GM18505 (cell line): ENCODE data around the gene CTNND2.
"Not testable (repeated sequence)": the region's sequence is repeated elsewhere in the genome, so short reads cannot be mapped to it uniquely, and the experiment has no call there.

ENCODE experiments used
- ATAC-seq: cut with Tn5 transposase; IDR thresholded peaks from one replicate; pipeline ENCODE4 v1.9.1; 2021; ENCODE audit not compliant: unreplicated experiment
- POLR2A ChIP-seq: IDR thresholded peaks from 4 replicates; pipeline ENCODE4 v1.6.1; 2011; ENCODE audit warnings: borderline replicate concordance; ENCODE audit not compliant: insufficient read depth, insufficient read length; ENCODE audit errors: extremely low read depth

Gene CTNND2

DNA sequence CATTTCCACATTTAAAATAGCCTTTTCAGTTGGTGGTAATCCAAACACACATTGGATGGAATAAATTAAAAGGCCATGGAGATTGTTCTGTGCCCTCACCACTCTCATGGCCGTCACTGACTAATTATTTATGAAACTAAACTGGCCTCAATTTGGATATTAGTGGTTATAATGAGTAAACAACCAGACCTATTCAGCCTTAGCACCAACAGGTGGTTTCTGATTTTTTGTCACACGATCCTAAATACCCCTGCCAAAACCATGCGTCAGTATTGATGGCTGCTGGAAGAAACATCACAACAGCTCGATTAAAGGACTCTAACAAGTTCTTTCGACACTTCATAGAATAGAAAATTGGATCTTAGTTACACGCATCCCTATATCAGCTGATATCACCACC is 867.2 kb downstream of the CTNND2 start:
- no peak for TF ChIP-seq POLR2A
- ATAC-seq = no peak

DNA sequence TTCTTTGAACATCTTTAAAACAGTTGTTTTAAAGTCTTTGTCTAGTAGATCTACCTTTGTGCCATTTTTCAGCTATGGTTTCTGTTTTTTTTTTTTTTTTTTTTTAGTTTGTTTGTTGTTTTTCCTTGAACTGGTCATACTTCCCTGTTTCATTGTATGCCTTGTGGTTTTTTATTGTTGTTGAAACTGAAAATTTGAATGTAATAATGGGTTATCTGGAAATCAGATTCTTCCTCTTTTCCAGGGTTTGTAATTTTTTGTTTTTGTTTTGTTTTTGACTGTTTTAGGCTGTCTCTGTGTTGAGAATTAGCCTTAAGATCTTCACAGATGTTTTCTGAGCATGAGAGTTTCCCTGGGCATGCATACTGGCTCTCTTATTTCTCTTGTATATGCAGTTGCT is 873.6 kb downstream of the CTNND2 start:
- no peak for ATAC-seq
- TF ChIP-seq POLR2A = no peak

- TF ChIP-seq POLR2A = no peak
- ATAC-seq = no peak
These were observed 876.6 kb downstream of the CTNND2 start for GRCh38 chr5:11027660-11028059.

GRCh38 chr5:11026543-11026942 is 877.7 kb downstream of the CTNND2 start:
- TF ChIP-seq POLR2A = no peak
- no peak for ATAC-seq

DNA sequence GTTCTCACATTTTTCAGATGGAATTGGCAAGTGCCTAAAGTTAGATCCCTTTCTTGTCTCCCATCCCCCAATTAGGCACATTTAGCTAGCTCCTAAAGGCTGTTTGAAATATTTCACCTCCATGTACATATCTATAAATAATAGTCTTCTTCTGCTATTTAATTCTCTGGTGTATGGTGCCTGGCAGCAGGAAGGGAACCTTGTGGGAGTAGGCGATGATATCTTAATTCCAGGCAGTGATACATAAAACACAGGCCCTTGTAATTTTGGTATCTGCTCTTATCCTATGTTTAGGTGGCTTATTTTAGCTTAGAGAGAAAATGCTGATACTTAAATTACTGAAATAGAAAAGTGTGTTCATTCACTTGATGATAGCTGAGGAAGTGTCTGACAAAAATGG is 880.3 kb downstream of the CTNND2 start:
- ATAC-seq = no peak
- TF ChIP-seq POLR2A = no peak

DNA sequence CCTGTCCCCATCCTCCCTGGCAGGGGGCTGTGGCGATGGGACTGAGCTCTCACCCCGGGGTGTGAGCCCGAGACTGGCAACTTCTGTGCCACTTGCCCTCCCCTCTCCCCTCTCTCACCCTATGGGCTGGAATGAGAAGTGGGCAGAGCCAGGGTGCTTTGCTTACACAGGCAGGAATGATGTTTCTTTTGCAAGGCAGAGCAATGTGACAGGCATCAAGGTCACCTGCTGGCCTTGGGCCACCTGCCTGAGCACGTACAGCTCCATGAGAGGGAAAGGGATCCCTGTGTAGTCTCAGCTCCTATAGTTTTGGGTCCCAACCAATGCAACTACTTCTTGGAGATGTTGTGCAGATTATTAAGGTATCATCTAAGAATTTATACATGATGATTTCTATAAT is 890.5 kb downstream of the CTNND2 start:
- no peak for ATAC-seq
- no peak for TF ChIP-seq POLR2A

DNA sequence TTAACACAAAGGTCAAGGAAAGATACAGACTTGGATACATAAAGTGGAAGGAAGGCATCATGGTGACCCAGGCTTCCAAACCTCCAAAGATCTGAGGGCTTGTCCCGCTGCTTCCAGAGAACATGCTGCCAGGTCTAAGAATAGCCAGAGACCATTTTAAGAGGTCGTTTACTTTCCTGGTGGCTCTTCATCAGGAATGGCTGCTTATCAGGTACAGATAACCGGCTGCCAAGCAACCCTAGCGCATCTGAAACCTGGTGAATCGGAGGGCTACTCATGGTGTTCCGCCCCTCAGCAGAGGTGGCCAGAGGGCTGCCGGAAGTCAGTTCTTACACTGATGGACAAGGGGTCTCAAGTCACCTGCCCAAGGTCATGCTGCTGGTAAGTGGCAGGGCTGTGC is 892.0 kb downstream of the CTNND2 start:
- no peak for TF ChIP-seq POLR2A
- no peak for ATAC-seq

DNA sequence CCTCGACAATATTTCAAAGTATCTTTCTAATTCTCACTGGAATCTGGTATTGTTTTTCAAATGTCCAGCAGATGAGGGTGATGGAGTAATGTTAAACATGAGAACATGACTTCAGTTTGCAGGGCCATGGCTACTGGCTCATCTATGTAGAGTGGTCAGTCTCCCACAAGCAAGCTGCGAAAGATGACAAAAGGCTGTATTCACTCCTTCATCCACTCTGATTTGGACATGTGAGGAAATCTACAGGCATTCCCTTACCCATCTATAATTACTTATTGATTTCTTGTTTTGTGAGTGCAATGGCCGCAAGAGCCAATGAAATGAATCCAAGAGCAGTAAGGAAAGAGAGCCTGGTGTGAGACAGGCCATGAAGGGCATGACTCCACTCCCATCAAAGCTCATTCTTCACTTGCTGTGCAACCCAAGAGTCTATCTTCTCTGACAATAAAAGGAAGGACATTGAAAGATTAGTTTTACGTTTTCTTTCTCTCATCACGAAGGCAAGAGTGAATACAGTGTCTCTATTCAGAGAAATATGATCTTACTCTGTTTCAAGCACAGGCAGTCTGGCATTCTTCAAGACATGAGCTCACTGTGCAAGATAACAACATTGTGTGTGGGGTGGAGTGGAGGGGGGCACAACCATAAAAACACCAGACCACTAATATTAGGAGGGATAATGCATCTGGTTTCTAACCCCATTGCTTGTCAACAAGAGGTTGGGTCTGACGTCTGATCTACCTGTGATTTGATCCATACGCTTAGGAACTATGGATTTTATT is 893.6 kb downstream of the CTNND2 start:
- ATAC-seq = no peak

GRCh38 chr5:11009576-11009975 is 894.7 kb downstream of the CTNND2 start:
- TF ChIP-seq POLR2A = no peak
- ATAC-seq = no peak

More for the DNA sequence above, 893.6 kb downstream of the CTNND2 start:
- TF ChIP-seq POLR2A = no peak

- no peak for ATAC-seq
These were observed 896.9 kb downstream of the CTNND2 start for GRCh38 chr5:11007269-11007870.

GRCh38 chr5:11004523-11004922 is 899.7 kb downstream of the CTNND2 start:
- not testable (repeated sequence) for ATAC-seq

More at GRCh38 chr5:11007269-11007870, 896.9 kb downstream of the CTNND2 start:
- no peak for TF ChIP-seq POLR2A

DNA sequence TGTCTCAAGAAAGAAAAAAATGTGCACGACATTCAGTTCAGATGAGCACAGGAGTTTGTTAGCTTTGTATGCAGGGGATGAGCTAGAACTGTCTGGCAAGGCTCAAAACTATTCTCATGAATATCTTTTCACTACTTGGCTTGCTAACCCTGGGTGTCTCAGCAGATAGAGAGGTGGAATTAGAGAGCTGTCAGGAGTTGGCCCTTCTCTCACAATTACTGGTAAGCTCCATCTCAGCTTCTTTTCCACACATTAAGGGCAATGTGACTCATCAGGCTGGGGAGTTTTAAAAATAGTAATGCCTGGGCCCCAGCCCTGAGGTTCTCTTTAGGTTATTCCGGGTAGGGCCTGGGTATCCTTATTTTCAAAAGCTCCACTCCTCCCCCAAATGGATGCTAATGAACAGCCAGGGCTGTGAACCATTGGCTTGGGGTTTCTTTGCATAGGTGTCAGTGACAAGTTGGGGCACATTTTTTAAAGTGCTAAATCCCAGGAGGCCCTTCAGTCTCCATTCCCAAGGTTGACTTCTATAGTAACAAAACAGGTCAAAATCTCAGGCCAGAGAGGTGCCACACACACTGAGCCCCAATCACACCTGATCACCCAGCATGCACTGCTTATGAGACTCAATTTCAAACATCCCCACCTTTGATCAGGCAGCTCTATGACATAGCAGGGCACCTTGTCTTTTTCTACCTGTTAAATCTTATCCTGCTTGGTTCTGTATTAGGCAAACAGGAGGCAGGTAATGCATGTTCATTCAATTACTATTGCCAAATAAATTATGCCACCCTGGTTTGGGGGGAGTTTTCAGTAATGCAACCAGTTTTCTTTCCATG is 903.5 kb downstream of the CTNND2 start:
- no peak for TF ChIP-seq POLR2A
- ATAC-seq = no peak

- no peak for ATAC-seq
- no peak for TF ChIP-seq POLR2A
These were observed 904.5 kb downstream of the CTNND2 start for GRCh38 chr5:10999714-11000113.

DNA sequence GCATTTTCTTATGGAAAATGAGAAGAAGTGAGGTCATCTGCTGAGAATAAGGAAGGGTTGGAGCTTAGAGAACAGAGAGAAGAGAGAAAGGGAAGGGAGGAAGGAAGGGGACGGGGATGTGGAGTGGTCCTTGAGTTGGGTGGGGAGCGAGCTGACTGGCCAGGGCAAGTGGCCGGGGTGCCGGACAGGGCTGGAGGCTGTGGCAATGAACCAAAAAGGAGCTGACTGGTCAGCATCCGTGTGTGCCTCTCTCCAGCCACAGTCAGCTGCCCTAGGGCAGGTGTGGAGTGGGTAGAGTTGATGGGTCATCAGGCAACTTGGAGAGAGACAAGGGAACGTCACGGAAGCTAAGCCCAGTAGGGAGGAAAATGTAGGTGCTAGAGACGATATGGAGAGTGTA is 908.4 kb downstream of the CTNND2 start:
- no peak for TF ChIP-seq POLR2A

More for the DNA sequence above, 908.4 kb downstream of the CTNND2 start:
- ATAC-seq = no peak
